Smooth muscle cell of the umbilical artery (primary cell): ENCODE data around the gene C1QB. TPM values are rescaled to one million over a fixed set of nuclear protein-coding genes. Genes with fewer than 3 reads are reported as not detected.

ENCODE experiments used
- total RNA-seq: library from RNA; depleted of rRNA; stranded (reverse); fragments of >200 nt; gene quantifications from 2 replicates; pipeline ENCODE4 v1.2.3, GENCODE V29; 2014

C1QB gene
- not detected in 2 replicates for total RNA-seq

GRCh38 chr1:22652881-22653316, at the start of gene C1QB:
TSS of gene C1QB (plus strand) at chr1:22653236. CDS start at chr1:22659463, 6,227 bp downstream.

DNA sequence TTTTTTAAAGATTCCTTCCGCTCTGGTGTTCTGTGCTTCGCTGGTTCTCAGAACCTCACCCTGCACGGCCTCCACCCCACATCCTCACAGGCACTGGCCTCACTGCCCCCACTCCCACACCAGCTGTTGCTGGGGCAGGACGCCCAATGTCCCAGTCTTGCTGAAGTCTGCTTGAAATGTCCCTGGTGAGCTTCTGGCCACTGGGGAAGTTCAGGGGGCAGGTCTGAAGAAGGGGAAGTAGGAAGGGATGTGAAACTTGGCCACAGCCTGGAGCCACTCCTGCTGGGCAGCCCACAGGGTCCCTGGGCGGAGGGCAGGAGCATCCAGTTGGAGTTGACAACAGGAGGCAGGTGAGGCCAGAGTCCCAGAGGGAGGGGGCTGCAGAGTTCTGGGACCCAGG, 16.7 kb upstream of the C1QB start, which contains the start of gene C1QA:
Gene C1QA (plus strand): TSS at position 276 of the 400 bp plus-strand sequence. CDS start 989 bp downstream, outside the sequence.

GRCh38 chr1:22643381-22643780, 9.7 kb upstream of the C1QB start, which contains the start of gene C1QC:
TSS of gene C1QC (plus strand) at chr1:22643633. CDS start at chr1:22644024, 391 bp downstream.

DNA sequence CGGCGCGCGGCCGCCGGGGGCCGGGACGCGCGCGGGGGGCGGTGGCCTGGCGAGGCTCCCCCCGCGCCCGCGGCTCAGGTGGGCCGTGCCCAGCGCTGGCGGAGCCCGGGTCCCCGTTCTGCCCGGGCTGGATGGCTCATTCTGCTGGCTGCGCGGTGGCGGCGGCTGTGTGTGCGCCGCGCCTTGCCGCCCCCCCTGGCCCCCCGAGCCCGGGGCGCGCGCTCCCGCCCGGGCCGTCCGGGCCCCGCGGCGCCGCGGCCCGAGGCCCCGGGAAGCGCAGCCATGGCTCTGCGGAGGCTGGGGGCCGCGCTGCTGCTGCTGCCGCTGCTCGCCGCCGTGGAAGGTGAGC, 57.6 kb downstream of the C1QB start, which contains the start of gene EPHB2:
Gene EPHB2 (plus strand): TSS at position 139 of the 349 bp plus-strand sequence. CDS start 144 bp downstream, at position 283.

Other genes with a start within 250 kb of the C1QB start
- gene ZBTB40, start 201.4 kb upstream of the C1QB start, total RNA-seq: 10.1 and 12.6 TPM in 2 replicates
- gene EPHA8, start 89.7 kb upstream of the C1QB start, total RNA-seq: not detected in 2 replicates
- not detected in 2 replicates for gene C1QA, start 16.6 kb upstream of the C1QB start, total RNA-seq
- gene C1QC, start 9.6 kb upstream of the C1QB start, total RNA-seq: not detected in 2 replicates
- 37.7 and 58.8 TPM in 2 replicates for gene EPHB2, start 57.6 kb downstream of the C1QB start, total RNA-seq